Effector CD8-positive, alpha-beta T cell (primary cell): ENCODE measurements around the gene HES1.
"Not testable (repeated sequence)": the region's sequence is repeated elsewhere in the genome, so short reads cannot be mapped to it uniquely, and the experiment has no call there.

Experiments
- DNase-seq: peaks from one replicate; lab custom pipeline; 2025; lab: John Stamatoyannopoulos, UW

Gene HES1

DNA sequence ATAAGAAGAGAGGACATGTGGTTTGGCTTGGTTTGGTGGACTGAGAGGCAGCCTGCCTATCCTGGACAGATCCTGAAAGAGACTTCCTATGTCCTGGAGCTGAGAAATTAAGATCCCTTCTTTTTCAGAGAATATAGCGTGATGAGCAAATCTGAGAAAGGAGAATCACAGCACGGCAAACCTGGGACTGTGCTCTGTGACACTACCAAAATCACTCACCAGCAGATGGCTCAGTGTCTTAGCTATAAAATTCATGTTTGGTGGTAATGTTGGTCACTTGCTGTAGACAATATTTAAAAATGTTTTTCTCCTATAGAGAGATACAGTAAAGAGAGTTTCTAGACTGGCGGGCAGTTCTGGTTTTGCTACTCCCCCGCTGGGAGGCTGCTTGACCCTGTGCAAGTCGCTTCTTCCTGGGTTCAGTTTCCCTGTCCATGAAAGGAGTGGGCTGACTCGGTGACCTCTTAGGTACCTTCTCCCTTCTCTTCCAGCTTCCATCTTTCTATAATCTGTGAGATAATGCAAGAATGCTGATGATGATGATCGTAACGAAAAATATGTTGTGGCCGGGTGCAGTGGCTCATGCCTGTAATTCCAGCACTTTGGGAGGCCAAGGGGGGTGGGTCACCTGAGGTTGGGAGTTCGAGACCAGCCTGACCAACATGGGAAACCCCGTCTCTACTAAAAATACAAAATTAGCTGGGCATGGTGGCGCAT is 7.6 kb upstream of the HES1 start:
- no peak for DNase-seq

DNA sequence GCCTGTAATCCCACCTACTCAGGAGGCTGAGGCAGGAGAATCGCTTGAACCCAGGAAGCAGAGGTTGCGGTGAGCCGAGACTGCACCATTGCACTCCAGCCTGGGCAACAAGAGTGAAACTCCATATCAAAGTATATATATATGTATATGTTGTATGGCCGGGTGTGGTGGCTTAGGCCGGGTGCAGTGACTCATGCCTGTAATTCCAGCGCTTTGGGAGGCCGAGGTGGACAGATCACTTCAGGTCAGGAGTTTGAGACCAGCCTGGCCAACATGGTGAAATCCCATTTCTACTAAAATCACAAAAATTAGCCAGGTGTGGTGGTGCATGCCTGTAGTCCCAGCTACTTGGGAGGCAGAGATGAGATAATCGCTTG is 7.0 kb upstream of the HES1 start:
- DNase-seq = not testable (repeated sequence)

DNA sequence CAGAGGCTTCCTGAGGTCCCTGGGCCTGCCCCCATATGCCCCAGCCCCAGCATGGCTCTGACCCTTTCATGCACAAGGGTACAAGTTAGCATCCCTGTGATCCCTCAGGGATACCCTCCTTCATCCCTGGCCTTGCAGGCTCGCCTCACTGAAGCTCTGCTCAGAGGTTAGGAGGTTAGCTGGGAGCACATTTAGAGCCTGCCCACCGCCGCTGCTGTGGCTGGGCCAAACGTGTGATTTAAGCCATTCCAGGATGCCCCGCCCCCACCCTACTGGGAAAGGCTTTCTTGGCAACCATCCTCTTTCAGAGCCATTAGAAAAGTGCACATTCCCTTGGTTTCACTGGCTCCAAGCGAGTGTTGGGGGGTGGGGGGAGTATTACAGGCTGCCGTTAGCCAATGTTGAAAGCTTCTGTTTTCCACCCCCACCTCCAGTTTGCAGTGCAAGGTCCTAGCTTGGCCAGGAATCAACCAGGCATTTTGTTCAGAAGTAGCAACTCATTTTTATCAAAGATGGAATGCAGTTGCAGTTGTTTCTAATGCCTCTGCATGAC is 6.3 kb upstream of the HES1 start:
- no peak for DNase-seq

DNA sequence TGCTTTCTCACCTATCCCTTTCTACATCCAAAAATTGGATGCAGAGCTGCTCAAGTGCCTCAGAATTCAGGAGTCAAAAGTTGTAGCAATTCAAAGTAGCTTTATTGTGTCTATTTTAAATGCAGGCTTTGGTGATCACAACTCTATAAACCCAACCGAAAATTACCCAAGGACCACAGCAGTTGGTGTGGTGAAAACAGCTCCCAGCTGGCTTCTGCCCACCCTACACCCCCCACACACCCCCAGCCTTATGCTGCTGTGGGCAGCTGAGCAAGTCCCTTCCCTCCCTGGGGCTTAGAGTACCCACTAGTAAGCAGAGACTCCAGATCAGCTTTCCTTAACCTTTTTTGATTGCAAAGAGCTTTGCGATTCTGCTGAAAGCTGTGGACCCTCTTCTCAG is 5.8 kb upstream of the HES1 start:
- no peak for DNase-seq

DNA sequence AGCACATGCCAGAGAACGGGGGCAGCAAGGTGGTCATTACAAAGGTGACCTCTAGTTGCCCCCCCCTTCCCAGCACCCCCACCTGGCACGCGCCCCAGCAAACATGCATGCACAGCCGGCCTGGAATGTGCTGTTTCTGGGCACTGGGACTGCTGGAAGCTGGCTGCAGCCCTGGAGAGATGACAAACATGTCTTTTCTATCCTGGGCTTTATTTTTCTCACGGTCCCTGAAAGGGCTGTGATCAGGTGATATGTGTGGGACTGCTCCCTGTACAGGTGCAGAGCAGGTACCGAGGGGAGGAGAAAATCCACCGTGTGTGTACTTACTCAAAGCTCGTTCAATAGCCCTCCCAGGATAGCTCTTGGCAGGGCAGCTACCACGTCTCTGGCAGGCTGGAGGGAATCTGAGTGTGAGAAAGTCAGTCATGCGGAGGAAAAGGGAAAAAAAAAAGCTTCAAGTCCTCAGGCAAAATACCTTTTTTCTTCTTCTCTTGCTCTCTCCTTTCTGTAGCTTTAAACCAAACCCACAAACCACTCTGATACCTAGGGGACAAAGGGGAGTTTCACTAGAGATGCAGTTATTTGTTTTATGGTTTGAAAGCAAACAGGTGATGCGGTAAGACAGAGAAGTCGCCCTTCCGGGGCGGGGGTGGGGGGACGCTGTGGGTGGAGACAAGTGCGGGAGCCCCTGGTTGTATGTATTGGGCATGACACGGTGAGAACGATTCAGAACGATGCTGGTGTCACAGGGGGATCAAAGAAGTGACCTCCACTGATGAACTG is 5.0 kb upstream of the HES1 start:
- no peak for DNase-seq

DNA sequence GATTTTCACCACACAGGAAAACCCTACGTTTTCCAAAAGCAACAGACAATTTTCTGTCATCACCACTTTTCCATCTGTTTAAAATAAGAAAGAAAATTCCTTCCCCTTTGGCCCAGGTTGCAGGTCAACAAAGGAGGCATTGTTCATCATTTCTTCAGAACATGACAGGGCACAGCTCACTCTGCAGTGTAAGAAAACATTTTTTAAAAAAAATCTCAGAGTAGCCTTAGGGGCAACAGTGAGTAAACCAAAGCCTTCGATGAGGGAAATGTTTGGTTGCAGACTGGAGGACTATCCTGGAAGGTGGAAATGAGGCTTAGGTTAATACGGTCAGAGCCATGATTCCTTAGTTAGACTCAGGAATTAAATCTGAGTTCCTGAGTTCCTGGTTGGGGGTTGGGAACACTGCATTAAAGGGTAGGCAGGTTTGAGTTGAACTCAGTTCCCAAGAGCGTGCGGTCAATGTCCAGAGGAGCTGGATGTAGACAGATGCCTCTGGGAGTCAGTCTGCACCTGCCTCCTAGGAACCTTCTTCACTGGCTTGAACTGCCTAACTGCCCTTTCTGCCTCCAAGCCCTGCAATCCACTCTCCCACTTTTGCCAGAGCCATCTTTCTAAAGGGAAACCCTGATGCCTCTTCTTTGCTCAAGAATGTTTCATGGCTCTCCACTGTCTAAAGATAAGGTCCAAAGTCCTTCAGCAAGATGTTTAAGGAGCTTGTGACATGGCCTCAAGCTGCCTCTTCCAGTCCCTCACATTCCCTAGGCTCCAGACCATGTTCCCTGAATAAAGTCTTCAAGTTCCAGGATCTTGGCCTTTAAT is 3.3 kb upstream of the HES1 start:
- DNase-seq = no peak

DNA sequence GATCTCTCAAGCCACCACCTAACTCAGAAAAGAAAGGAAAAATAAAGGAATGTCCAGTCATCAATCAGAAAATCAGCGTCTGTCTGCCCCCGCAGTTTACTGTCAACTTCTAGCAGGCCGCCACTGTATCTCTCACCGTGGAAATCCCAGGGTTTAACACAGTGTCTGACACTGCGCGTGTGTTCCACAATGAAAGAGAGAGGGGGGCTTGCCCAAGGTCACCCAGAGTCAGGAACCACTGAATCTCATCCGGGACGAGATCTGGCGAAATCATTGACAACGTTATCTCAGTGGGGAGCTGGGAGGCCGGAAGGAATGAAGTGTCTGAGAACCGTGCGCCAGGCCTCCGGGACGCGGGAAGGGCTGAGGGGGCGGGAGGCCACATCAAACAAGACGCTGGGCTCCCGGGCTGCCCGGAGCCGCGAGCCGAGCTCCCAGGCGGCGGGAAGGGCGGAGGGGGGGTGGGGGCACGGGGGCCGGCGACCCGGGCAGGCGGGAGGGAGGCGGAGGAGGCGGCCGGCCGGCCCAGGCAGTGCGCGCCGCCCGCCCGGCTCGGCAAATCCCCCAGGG is 2.2 kb upstream of the HES1 start:
- DNase-seq = no peak

DNA sequence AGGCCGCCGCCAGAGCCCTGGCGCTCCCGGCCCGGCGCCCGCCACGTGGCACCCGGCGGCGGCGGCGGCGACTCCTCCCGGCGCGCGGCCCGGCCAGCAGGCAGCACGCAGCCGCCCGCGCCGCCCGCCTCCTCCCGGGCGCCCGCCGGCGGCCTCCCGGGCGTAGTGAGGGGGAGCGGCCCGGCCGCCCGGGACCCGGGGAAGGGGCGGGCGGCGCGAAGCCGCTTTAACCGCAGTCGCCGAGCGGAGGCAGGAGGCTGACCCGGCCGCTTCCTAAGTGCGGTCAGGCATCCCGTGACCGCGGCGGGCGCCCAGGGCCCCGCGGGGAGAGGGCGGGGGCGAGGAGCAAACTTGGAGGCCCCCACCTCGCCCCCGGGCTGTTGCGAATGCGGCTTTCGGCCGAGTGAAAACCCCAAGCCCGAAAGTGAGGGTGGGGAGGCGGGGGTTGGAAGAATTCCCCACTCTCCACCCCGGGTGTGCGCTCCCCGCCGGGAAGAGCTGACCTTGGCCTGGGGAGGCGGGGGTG is 1.7 kb upstream of the HES1 start:
- DNase-seq = peak; percentile 10

DNA sequence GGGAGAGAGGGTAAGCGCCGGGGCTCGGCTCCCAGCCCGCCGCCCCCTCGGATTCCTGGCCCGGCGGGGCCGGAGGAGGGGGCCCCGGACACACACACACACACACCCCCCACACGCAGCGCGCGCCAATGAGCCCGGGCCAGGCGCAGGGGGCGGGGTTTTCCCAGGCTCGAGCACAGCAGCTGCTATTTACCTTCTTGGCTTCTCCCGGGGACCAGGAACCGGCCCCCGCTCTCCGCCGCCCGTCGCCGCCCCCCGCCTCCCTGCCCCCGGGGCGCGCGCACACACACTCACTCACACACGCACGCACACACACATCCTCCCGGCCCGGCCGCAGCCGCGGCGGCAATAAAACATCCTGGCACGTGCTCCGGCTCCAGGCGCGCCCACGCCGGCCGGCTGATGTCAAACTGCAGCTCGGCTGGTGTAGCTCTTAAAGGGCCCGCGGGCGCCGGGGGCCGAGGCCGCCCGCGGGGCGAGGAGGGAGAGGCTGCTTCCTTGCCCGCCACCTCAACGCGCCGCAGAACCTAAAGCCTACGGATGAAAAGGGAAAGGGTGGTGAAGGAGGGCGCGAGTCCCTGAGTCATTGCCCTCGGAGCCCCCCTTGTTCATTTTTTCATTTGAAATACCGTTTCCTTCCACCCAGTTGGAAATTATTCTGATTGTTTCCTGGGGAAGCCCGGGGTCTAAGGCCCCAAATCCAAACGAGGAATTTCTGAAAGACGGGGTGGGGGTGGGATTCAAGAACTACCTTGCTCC is 1.0 kb upstream of the HES1 start:
- peak; percentile 29 for DNase-seq

DNA sequence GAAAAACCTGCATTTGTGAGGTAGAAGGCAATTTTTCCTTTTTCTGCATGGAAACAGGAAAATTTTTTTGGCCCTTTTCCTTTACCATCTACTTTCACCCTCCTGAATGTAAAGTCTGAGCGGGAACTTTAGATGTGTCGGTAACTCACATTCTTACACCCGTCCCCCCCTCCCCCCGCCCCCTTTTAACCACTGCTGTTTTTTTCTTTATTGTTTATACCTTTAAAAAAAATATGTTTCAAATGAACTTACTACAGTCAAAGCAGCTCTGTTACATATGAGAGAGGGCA is 487 bp upstream of the HES1 start:
- DNase-seq = no peak

DNA sequence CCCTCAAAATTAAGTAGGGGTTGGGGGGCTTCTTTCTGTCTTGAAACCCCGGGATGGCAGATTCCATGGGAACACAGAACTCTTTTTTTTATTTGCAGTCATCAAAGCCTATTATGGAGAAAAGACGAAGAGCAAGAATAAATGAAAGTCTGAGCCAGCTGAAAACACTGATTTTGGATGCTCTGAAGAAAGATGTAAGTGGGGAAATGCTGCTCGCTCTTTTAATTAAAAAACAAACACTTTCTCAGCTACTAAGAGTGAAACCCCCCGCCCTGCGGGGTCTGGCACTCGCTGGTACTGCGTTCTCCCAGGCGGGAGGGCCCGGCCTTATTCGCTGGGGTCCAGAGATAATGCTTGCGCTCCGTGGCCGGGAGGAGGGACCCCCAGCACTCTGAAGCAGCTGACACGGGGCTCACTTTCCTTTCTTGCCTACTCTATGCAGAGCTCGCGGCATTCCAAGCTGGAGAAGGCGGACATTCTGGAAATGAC is 615 bp downstream of the HES1 start:
- DNase-seq = no peak

DNA sequence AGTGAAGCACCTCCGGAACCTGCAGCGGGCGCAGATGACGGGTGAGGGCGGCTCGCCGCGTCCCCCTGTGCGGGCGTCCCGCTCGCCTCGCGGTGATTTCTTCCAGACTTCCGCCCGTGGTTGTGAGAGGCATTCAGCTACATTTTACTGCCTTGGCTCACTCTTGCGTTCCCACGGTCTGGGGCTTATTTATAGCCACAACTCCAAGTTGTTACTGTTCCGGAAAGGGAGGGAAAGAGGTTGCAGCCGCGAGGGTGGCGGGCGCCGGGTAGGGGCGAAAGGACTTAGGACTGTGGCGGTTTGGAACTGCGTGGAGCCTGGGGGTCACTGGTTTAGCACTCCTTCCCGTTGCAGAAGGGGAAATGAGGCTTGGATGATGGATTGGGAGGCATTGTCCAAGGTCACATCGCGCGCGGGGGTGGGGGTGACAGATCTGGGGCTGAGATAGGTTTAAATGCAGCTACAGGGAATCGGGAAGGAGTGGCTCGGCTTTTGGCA is 1.1 kb downstream of the HES1 start:
- no peak for DNase-seq

DNA sequence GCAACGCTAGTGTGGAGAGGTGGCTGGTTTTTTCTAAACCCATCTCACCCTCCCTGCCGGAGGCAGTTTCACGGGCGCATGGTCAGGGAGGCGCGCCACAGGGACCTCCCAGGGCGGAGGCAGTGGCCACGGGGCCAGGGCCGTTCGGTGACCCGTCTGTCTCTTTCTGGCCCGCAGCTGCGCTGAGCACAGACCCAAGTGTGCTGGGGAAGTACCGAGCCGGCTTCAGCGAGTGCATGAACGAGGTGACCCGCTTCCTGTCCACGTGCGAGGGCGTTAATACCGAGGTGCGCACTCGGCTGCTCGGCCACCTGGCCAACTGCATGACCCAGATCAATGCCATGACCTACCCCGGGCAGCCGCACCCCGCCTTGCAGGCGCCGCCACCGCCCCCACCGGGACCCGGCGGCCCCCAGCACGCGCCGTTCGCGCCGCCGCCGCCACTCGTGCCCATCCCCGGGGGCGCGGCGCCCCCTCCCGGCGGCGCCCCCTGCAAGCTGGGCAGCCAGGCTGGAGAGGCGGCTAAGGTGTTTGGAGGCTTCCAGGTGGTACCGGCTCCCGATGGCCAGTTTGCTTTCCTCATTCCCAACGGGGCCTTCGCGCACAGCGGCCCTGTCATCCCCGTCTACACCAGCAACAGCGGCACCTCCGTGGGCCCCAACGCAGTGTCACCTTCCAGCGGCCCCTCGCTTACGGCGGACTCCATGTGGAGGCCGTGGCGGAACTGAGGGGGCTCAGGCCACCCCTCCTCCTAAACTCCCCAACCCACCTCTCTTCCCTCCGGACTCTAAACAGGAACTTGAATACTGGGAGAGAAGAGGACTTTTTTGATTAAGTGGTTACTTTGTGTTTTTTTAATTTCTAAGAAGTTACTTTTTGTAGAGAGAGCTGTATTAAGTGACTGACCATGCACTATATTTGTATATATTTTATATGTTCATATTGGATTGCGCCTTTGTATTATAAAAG is 1.8 kb downstream of the HES1 start:
- peak; percentile 19 for DNase-seq

DNA sequence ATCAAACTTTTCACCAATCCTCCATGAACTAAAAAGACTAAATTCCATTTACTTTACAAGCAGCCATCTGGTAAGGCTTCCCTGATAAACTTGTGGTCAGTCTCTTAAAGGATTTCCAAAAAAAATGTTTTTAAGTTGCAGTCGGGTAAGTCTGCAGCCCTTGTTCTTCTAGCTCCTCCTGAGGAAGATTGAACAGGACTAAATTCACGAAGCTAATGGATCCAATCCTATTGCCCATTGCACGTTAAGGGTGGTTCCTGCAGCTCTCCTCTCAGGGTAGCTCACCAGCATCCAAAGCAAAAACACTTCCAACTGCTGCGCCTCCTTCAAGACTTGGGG is 2.8 kb downstream of the HES1 start:
- no peak for DNase-seq

DNA sequence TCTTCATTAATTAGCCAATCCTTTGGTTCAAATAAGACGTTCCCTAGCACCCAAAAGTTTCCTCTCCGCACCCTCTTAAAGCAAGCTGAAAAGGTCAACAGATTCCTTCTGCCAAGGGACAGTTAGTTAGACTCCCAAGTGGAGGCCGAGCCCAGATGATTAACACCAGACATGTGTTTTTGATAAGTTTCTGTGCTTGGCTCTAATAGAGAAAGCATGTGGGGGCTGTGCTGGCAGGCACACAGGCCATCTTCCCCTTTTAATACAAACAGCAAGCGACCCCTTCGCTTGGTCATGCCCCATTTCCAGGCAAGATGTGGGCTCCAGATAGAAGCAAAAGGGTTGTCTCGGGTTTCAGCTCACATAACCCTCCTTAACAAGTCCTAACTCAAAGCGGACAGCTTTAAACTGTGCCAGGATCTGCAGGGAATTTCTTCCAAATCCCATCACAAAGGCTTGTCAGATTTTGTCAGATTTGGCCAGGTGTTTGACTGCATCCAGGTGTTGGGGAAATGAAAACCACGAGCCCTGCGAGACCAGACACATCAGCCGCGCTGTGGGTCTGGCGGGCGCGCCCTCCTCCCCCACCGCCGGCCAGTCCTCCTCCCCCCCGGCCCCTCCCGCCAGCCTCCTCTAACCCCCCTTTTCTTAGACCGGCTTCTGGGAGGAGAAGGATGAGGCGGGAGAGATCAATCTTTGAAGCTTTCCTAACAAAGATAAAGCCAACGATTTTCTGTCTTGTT is 3.3 kb downstream of the HES1 start:
- DNase-seq = no peak

DNA sequence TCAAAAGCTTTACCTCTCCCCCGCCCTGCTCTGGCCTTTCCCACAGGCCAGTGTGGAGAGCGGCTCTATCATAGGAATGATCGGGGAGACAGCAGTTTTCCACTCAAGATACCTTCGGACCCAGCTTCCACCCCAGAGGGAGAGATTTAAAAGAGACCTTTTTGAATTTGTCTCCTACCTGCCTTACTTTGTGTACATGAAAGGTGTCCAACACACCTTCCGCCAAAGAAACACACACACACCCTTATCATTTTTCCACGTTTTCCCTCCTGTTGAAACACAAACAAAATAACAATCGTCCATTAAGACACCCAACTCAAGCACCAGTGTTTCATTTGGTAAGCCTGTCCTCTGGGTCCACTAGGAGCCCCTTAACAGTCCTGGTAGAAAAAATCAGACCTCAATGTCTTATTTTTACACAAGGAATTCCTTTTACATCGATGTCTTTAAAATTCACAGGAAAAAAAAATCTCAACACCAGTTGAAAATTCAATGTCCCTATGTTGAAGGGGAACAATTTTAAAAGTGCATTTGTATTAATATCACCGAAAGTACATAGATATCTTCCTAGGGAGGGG is 4.0 kb downstream of the HES1 start:
- DNase-seq = no peak

DNA sequence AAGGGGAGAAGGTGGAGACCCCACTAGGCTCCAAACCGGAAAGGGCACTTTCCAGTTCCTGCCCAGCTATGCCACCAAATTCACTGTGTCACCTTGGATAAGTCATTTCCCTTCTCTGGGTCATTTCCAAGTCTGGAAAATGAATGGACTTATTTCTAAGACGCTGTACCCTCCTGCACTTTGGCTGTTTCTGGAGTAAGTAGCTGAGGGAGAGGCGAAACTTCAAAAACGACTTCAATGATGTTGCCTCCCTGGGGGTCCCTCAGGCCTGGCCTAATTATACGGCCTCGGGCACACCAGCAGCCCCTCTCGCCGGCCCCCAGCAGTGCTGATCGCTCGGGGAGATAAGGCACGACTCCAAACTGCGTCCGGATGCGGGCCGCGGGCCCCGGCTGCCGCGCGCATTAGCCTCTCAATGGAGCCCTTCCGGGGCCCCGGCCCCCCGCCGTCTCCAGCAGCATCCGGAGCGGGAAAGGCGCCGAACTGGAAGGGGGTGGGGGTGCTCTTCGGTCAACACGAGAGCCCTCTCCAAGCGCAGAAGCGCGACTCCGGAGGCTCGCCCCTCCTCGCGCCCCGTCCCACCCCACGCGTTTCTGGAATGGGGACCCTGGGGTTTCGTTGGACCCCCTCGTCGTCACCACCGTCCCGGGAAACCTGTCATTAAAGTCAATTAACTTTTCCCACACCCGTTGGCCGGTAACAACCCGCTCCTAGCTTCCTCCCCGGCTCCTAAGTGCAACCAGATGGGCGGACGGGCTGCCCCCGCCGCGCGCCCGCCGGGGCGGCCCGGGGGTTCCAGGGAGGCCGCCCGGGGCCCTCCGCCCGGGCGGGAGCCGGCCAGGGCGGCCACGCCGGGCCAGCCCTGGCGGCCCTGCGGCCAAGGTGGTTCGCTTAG is 4.8 kb downstream of the HES1 start:
- DNase-seq = peak; percentile 6
